ENCODE data around the gene ST6GALNAC6. TPM values are rescaled to one million over a fixed set of nuclear protein-coding genes. Genes with fewer than 3 reads are reported as not detected.

ST6GALNAC6 gene
- total and polyA plus RNA-seq, 2 of the 8 experiments (the other 6 are each of a cell fraction or from before 2014, with no cell fraction given), result 43.7 to 64.4 TPM

GRCh38 chr9:127853312-127854183, 45.9 kb downstream of the ST6GALNAC6 start (continued):
- TF ChIP-seq CHD7 (IDR thresholded peaks at IDR 0.05; ENCODE audit: insufficient replicate concordance, low read length) (no peak), JUND (IDR thresholded peaks at IDR 0.05; ENCODE audit: low read length) (no peak), ATF3 (IDR thresholded peaks at IDR 0.05; ENCODE audit: insufficient read depth, low read depth, low read length) (no peak), CEBPB (IDR thresholded peaks at IDR 0.05; ENCODE audit: low read depth, low read length) (no peak), POU5F1 (IDR thresholded peaks at IDR 0.05; ENCODE audit: low read depth, low read length) (no peak), TAF1 (IDR thresholded peaks at IDR 0.05; ENCODE audit: low read depth, low read length) (no peak), CTCF (IDR thresholded peaks at IDR 0.05; ENCODE audit: control extremely low read depth in 1 of 3, insufficient read depth in 1 of 3, low read depth in 1 of 3, low read length in 3 of 3) (no peak)
